ENCODE results near the gene KCTD17.

The KCTD17 gene

DNA sequence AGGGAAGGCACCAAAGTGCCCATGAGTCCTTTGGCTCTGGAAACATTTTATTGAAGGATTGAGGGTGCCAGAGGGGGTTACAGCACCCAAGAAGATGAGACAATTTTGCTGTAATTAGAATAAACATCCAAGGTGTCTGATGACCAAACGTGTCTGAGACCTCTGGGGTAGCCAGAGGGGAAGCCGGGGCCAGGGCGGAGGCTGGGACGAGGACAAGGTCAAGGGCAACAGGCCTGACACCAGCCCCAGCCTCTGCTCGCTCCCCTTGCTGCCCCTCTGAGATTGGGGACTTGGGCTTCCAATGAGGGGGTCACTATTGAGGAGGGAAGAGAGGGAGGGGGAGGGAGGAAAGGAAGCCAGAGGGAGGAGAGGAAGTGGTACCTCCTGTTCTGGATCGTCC, 32.4 kb downstream of the KCTD17 start:
- DNase-seq, result no peak

GRCh38 chr22:37084385-37084784, 32.8 kb downstream of the KCTD17 start:
- DNase-seq, result no peak

- no peak for DNase-seq
Observed at GRCh38 chr22:37086184-37086583, 34.6 kb downstream of the KCTD17 start.

DNA sequence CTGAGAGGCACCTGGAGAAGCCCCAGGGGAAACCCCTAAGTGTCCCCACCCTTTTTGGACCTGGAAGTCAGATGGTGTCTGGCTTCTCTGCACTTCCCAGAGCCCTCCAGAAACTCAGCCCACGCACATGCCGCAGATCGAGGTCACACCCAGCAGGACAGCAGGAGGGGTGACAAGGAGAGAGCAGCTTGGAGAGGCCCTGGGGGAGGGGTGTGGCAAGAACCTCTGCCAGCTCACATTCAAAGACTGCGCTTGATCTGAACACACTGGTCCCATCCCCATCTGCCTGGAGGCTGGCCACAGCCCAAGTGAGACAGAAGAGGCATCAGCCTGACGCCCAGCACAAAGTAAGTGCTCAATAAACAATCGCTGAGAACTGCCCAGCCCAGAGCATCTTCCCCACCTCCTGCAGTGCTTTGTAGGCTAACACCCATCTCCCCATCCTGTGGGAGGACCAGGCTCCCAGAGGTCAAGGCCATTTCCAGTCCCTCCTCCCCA, 36.6 kb downstream of the KCTD17 start:
- no peak for DNase-seq

GRCh38 chr22:37088750-37089408, 37.3 kb downstream of the KCTD17 start:
- no peak for DNase-seq

GRCh38 chr22:37089434-37089833, 37.9 kb downstream of the KCTD17 start:
- no peak for DNase-seq

- DNase-seq, result no peak
Observed at GRCh38 chr22:37090920-37091695, 39.6 kb downstream of the KCTD17 start.

DNA sequence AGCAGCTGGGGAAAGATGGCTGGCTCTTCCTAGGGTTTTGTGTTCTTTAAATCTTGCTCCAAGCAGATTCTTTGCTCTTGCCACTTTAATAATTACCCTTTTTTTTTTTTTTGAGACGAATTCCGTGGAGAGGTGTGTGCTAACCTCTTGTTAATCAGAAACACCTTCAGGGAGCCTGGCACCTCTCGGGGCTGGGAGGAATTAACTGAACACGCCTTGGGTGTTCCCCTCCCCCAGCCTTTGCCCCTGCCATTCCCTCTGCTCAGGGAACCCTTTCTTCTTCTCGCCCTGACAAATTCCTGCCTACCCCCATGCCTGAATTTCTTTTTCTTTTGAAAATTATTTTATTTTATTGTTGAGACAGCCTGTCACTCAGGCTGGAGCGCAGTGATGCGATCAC, 40.5 kb downstream of the KCTD17 start:
- no peak for DNase-seq

DNA sequence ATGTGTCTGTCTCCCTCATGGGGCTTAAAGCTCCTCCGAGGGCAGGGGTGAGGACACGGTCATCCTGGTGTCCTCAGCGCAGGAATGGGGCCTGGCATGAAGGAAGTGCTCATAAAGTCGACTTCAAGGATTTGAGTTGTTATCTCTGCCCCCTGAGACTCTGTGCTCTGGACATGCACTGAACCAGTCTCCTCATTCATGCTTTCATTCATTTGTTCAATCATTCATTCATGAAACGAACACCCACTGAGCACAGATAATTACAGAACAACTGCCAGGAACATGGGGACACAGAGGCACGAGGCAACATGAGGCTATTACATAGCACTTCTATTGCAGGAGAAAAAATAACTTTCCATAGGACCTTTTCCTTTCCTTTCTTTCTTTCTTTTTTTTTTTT, 41.5 kb downstream of the KCTD17 start:
- no peak for DNase-seq

DNA sequence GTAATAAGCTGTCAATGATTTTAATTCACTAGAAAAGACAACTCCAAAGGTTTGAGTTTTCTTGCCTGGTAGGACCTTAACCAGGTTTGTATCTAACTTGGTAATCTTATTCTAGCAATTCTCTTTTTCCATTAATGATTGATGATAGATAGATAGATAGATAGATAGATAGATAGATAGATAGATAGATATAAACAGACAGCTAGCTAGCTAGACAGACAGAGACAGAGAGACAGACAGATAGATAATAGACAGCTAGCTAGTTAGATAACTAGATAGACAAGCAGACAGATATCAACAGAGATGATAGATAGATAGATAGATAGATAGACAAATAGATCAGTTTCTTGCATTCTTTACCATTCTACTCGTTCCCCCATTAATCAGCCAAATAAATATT, 42.7 kb downstream of the KCTD17 start:
- DNase-seq, result no peak

DNA sequence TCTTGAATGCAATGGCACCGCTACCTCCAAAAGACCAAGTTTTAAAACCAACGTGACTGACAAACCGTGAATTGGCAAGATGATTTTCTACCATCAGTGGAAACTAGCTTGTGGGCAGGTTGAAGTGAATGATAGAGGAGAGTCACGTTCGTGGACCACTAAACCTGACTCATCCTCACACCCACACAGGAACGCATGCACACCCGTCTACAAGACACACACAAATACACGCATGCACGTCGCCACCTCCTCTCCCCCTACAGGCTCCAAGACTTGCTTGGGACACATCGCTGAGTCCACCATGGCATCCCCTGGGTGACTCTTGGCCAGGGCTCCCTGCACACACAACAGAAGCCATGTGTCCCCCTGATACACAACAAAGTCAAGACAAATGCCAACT, 43.6 kb downstream of the KCTD17 start:
- no peak for DNase-seq

GRCh38 chr22:37097346-37097745, 45.8 kb downstream of the KCTD17 start:
- no peak for DNase-seq

DNA sequence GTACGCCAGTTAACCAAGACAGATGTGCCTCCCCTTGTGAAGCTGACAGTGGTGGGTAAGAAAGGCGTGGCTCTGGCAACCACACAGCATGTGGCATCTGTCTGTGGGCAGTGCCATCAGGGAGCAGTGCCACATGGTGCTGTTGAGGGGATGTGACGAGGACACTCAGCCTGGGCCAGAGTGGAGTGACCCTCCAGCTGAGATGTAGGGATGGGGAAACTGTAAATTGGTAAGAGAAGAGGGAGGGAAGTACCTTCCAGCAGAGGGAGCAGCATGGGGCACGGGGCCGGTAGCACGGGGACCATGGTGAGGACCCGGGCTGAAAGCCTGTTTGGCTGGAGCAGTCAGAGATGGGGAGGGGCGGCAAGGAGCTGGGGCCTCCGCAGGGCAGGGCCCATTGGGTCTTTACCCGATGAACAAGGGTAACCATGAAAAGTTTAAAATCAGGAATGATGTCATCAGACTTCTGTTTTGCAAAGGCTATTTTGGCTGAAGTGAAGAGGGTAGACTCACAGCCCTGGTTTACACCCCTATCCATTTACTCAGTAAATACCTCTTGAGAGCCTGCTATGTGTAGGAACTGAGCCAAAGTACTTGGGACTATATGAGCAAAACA, 47.5 kb downstream of the KCTD17 start:
- DNase-seq, result no peak

DNA sequence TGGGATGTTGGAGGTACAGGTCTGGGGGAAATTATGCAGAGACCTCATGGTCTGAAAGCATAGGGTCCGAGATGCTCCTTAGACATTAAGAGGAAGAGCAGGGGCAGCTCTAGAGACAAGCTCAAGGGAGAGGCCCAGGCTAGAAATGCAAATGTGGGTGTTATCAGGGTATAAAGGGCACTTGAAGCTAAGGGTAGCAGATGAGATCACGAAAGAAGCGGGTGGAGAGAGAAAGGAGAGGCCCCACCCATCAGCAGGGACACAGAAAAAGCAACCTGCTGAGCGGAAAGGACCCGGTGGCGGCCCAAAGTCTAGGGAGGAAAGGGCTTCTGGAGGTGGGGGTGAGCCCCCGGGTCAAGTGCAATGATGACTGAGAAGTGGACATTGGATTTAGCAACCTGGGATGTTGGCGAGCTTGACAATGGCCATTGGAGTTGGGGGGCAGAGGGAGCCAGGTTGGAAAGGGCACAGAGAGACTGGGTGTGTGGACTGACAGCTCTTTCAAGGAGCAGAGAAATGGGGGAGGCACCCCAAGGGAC, 49.1 kb downstream of the KCTD17 start:
- no peak for DNase-seq

DNA sequence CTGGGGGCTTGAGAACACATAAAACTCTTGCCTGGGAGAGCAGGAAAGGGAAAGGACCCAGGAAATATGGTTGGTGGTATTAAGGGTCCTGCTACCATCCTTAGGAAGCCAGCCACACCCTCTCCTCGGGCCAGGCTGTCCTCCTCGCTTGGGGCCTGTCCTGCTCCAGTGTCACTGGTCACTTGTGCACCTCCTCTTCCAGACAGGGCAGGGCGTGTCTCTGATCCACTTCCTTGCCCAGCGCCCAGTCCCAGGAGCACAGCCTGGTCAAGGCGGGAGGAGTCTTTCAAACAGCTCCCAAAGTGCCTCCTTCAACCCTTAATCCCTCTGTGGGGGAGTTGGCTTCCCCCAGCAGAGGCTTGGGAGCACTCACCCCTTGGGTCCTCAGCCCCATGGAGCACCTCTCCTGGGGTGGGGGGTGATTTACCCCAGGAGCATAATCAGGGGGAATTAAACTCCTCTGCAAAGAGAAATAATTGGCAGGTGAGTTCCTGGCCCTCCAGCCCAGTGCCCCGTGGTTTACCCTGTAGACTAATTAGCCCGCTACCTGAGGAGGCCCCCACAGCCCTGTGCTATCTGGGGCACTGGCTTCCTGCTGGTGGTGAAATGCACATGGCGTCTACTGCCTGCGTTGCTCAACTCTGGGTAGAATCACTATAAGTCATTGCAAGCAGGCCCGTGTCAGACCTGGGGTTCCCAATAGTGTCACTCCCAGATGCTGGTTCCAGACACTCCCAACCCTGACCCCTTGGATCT, 49.9 kb downstream of the KCTD17 start:
- DNase-seq, result no peak

DNA sequence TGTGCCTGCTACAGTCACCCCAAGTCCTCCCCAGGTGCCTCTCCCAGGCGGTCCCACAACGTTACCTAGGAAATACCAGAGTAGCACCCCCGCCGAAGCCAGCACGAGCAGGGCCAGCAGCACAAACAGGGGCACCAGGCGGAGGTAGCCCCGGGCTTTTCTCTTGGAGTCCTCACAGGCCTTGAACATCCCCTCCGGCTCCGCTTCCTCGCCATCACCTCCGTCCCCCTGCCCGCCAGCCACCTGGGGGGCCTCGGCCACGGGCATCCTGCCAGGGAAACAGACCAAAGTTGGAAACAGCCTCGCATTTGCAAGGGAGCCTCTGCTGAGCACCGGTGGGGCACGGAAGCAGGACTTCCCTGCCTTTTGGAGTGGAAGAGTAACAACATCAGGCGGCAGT, 51.6 kb downstream of the KCTD17 start:
- no peak for DNase-seq

GRCh38 chr22:37103656-37104452, 52.3 kb downstream of the KCTD17 start:
- no peak for DNase-seq

GRCh38 chr22:37105154-37105553, 53.6 kb downstream of the KCTD17 start:
- DNase-seq, result no peak

DNA sequence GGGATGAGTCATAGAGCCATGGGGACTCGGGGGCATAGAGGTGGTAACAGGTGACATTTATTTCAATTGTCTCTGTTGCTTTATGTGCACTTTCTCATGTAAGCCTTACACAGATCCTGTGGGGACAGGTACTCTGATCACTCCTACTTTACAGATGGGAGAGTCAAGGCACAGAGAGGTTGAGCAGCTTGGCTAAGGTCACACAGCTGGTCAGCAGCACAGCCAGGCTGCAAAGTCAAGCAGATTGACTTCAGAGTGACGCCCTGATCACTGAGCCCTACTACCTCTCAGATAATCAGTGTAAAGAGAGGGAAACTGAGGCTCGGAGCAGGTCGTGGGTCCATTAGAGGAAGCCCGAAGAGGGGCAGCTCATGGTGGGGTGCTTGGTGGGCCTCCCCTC, 54.4 kb downstream of the KCTD17 start:
- no peak for DNase-seq

DNA sequence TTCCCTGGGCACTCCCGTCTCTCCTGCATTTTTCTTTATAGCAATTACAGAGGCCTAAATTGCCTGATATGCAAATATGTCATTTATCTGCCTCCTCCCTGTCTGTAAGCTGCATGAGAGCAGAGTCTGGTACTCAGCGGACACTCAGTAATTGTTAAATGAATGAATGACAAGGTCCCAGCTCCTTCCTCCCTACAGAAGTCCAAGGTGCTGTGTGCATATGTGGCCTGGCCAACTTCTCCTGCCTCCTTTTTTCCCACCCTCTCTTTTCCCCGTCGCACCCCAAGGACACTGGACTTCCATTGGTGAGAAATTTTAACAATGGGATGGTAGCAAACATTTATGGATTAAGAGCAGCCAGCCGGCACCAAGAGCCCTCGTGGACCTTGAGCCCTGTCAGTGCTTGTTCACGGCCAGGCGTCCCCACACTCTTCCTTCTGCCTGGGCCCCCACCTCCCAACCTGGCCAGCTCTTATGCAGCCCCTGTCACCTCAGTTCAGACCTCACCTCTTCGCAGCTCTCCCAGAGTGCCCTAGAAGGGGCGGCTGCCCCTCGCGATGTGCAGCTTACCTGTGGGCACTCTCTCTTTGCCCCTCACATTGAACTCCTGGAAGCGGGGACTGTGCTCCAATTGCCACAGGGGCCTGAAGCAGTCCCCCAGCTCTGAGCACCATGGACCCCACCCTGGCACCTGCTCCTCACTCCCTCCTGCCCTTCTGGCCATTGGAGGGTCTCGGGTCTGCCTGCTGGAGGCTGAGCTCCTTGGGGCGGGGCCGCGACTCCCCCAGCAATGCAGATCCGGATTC, 56.5 kb downstream of the KCTD17 start:
- no peak for DNase-seq

GRCh38 chr22:37109242-37109917, 57.8 kb downstream of the KCTD17 start, which contains the start of gene TMPRSS6:
Gene TMPRSS6, minus strand, starts transcription at chr22:37109713. Its CDS starts 6,296 bp downstream, at chr22:37103417.
- no peak for DNase-seq

All from CD4-positive, alpha-beta T cell treated with Interleukin-15 for 1 hour (primary cell).